ENCODE data around the gene PLXND1. TPM values are rescaled to one million over a fixed set of nuclear protein-coding genes. Genes with fewer than 3 reads are reported as not detected.

The PLXND1 gene
- total RNA-seq, 1 donor from 2014 or later: 1.7 TPM

- H3K4me3 Mint-ChIP-seq: no peak overlapping the region
Observed at GRCh38 chr3:129585949-129586657, 20.4 kb downstream of the PLXND1 start.

GRCh38 chr3:129584631-129585030 is 21.8 kb downstream of the PLXND1 start:
- H3K4me3 Mint-ChIP-seq: no peak overlapping the region
- H3K36me3 Mint-ChIP-seq (ENCODE audit: low read depth): no peaks in the 10 kb centered on the region
- no peaks in the 10 kb centered on the region for H3K9me3 Mint-ChIP-seq
- no peak overlapping the region for H3K27ac Mint-ChIP-seq
- no peak for DNase-seq
- intact Hi-C loops (cut with micrococcal nuclease): no loop called here
- H3K4me1 Mint-ChIP-seq: peaks cover 3% of the 10 kb centered on the region
- peaks cover 7% of the 10 kb centered on the region for H3K27me3 Mint-ChIP-seq

More at GRCh38 chr3:129585949-129586657, 20.4 kb downstream of the PLXND1 start:
- Mint-ChIP-seq H3K4me1 (peaks cover 3% of the 10 kb centered on the region), H3K9me3 (no peaks in the 10 kb centered on the region), H3K36me3 (ENCODE audit: low read depth) (no peaks in the 10 kb centered on the region), H3K27me3 (peaks cover 12% of the 10 kb centered on the region), H3K27ac (no peak overlapping the region)
- intact Hi-C loops (cut with micrococcal nuclease): no loop called here
- no peak for DNase-seq

GRCh38 chr3:129583289-129583688 is 23.2 kb downstream of the PLXND1 start:
- Mint-ChIP-seq H3K4me3 (no peak overlapping the region), H3K36me3 (ENCODE audit: low read depth) (no peaks in the 10 kb centered on the region), H3K4me1 (peaks cover 3% of the 10 kb centered on the region), H3K27ac (no peak overlapping the region), H3K9me3 (no peaks in the 10 kb centered on the region), H3K27me3 (peaks cover 7% of the 10 kb centered on the region)
- intact Hi-C loops (cut with micrococcal nuclease): no loop called here
- DNase-seq: no peak

GRCh38 chr3:129582799-129583198 is 23.7 kb downstream of the PLXND1 start:
- Mint-ChIP-seq H3K27ac (no peak overlapping the region), H3K36me3 (ENCODE audit: low read depth) (no peaks in the 10 kb centered on the region), H3K4me1 (peaks cover 3% of the 10 kb centered on the region), H3K27me3 (peaks cover 5% of the 10 kb centered on the region), H3K9me3 (no peaks in the 10 kb centered on the region), H3K4me3 (no peak overlapping the region)
- DNase-seq: no peak
- intact Hi-C loops (cut with micrococcal nuclease): no loop called here

- H3K4me1 Mint-ChIP-seq: peaks cover 5% of the 10 kb centered on the region
- no peaks in the 10 kb centered on the region for H3K36me3 Mint-ChIP-seq (ENCODE audit: low read depth)
- no peak overlapping the region for H3K4me3 Mint-ChIP-seq
- H3K27ac Mint-ChIP-seq: no peak overlapping the region
- H3K27me3 Mint-ChIP-seq: peaks cover 2% of the 10 kb centered on the region
- no peaks in the 10 kb centered on the region for H3K9me3 Mint-ChIP-seq
- intact Hi-C loops (cut with micrococcal nuclease): no loop called here
- DNase-seq: no peak
Observed at GRCh38 chr3:129581623-129582022, 24.9 kb downstream of the PLXND1 start.

GRCh38 chr3:129579991-129580390 is 26.5 kb downstream of the PLXND1 start:
- Mint-ChIP-seq H3K27me3 (no peaks in the 10 kb centered on the region), H3K27ac (no peak overlapping the region), H3K4me1 (peaks cover 10% of the 10 kb centered on the region), H3K36me3 (ENCODE audit: low read depth) (no peaks in the 10 kb centered on the region), H3K9me3 (no peaks in the 10 kb centered on the region), H3K4me3 (no peak overlapping the region)
- DNase-seq: no peak
- intact Hi-C loops (cut with micrococcal nuclease): no loop called here

- H3K36me3 Mint-ChIP-seq (ENCODE audit: low read depth): no peaks in the 10 kb centered on the region
- no peak overlapping the region for H3K4me3 Mint-ChIP-seq
- H3K4me1 Mint-ChIP-seq: peaks cover 6% of the 10 kb centered on the region
- intact Hi-C loops (cut with micrococcal nuclease): no loop called here
- H3K9me3 Mint-ChIP-seq: no peaks in the 10 kb centered on the region
- H3K27me3 Mint-ChIP-seq: no peaks in the 10 kb centered on the region
- DNase-seq: no peak
- H3K27ac Mint-ChIP-seq: no peak overlapping the region
Observed at GRCh38 chr3:129577925-129578786, 28.3 kb downstream of the PLXND1 start.

GRCh38 chr3:129577366-129577765 is 29.1 kb downstream of the PLXND1 start:
- Mint-ChIP-seq H3K27ac (no peak overlapping the region), H3K4me3 (no peak overlapping the region), H3K36me3 (ENCODE audit: low read depth) (no peaks in the 10 kb centered on the region), H3K9me3 (no peaks in the 10 kb centered on the region), H3K4me1 (peaks cover 6% of the 10 kb centered on the region), H3K27me3 (no peaks in the 10 kb centered on the region)
- no peak for DNase-seq
- intact Hi-C loops (cut with micrococcal nuclease): no loop called here

- no peaks in the 10 kb centered on the region for H3K27me3 Mint-ChIP-seq
- H3K4me3 Mint-ChIP-seq: no peak overlapping the region
- H3K36me3 Mint-ChIP-seq (ENCODE audit: low read depth): no peaks in the 10 kb centered on the region
- DNase-seq: peak; percentile 75
- no peaks in the 10 kb centered on the region for H3K9me3 Mint-ChIP-seq
- H3K27ac Mint-ChIP-seq: peak overlapping the region; percentile 58
- intact Hi-C loops (cut with micrococcal nuclease): no loop called here
- H3K4me1 Mint-ChIP-seq: peaks cover 6% of the 10 kb centered on the region
Observed at GRCh38 chr3:129576514-129577352, 29.7 kb downstream of the PLXND1 start.

GRCh38 chr3:129575997-129576384 is 30.5 kb downstream of the PLXND1 start:
- Mint-ChIP-seq H3K4me3 (no peak overlapping the region), H3K36me3 (ENCODE audit: low read depth) (no peaks in the 10 kb centered on the region), H3K4me1 (peaks cover 6% of the 10 kb centered on the region), H3K9me3 (no peaks in the 10 kb centered on the region), H3K27ac (no peak overlapping the region), H3K27me3 (no peaks in the 10 kb centered on the region)
- intact Hi-C loops (cut with micrococcal nuclease): no loop called here
- no peak for DNase-seq

- intact Hi-C loops (cut with micrococcal nuclease): no loop called here
- no peak for DNase-seq
- no peak overlapping the region for H3K4me3 Mint-ChIP-seq
- no peaks in the 10 kb centered on the region for H3K9me3 Mint-ChIP-seq
- no peaks in the 10 kb centered on the region for H3K27me3 Mint-ChIP-seq
- H3K4me1 Mint-ChIP-seq: peaks cover 6% of the 10 kb centered on the region
- peak overlapping the region; percentile 11 for H3K27ac Mint-ChIP-seq
- no peaks in the 10 kb centered on the region for H3K36me3 Mint-ChIP-seq (ENCODE audit: low read depth)
Observed at GRCh38 chr3:129575233-129575996, 31.1 kb downstream of the PLXND1 start.

GRCh38 chr3:129574206-129574605 is 32.3 kb downstream of the PLXND1 start:
- DNase-seq: no peak
- Mint-ChIP-seq H3K4me3 (no peak overlapping the region), H3K36me3 (ENCODE audit: low read depth) (no peaks in the 10 kb centered on the region), H3K27me3 (no peaks in the 10 kb centered on the region), H3K4me1 (peaks cover 6% of the 10 kb centered on the region), H3K9me3 (no peaks in the 10 kb centered on the region), H3K27ac (no peak overlapping the region)
- intact Hi-C loops (cut with micrococcal nuclease): no loop called here

GRCh38 chr3:129573493-129573892 is 33.0 kb downstream of the PLXND1 start:
- H3K36me3 Mint-ChIP-seq (ENCODE audit: low read depth): no peaks in the 10 kb centered on the region
- H3K27ac Mint-ChIP-seq: no peak overlapping the region
- no peak for DNase-seq
- H3K4me1 Mint-ChIP-seq: peaks cover 6% of the 10 kb centered on the region
- intact Hi-C loops (cut with micrococcal nuclease): no loop called here
- no peaks in the 10 kb centered on the region for H3K9me3 Mint-ChIP-seq
- H3K4me3 Mint-ChIP-seq: no peak overlapping the region
- H3K27me3 Mint-ChIP-seq: no peaks in the 10 kb centered on the region

All from activated CD4-positive, alpha-beta T cell treated with anti-CD3 and anti-CD28 coated beads, Interleukin-2, amount 10 ng/mL, durations not matched to agents 24 days and 14 days (primary cell).